Measurements from ENCODE around the gene C14orf119.

The C14orf119 gene

GRCh38 chr14:23062002-23062401 lies 33.3 kb upstream of the C14orf119 start:
- DNase-seq, result no peak

- no peak for DNase-seq
Observed at GRCh38 chr14:23063601-23064000, 31.7 kb upstream of the C14orf119 start.

DNA sequence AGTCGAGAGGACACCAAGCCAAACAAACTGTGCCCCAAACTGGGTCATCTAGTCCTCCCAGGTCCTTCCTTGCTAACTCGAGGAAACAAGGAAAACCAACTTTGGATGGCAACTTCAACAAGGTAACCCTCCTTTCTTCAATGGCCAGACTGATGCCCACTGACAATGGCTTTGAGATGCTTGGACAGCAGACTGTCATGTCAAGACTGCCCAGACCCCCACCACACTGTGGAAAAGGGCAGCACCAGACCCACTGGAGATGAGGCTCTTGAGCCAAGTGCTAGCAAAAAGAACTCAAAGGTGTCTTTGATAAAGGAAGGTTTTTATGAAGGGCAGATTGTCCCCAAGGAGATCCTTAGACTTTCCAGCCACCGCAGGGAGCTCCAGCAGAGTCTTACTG lies 28.9 kb upstream of the C14orf119 start:
- DNase-seq, result no peak

- no peak for DNase-seq
Observed at GRCh38 chr14:23066855-23067744, 28.2 kb upstream of the C14orf119 start.

DNA sequence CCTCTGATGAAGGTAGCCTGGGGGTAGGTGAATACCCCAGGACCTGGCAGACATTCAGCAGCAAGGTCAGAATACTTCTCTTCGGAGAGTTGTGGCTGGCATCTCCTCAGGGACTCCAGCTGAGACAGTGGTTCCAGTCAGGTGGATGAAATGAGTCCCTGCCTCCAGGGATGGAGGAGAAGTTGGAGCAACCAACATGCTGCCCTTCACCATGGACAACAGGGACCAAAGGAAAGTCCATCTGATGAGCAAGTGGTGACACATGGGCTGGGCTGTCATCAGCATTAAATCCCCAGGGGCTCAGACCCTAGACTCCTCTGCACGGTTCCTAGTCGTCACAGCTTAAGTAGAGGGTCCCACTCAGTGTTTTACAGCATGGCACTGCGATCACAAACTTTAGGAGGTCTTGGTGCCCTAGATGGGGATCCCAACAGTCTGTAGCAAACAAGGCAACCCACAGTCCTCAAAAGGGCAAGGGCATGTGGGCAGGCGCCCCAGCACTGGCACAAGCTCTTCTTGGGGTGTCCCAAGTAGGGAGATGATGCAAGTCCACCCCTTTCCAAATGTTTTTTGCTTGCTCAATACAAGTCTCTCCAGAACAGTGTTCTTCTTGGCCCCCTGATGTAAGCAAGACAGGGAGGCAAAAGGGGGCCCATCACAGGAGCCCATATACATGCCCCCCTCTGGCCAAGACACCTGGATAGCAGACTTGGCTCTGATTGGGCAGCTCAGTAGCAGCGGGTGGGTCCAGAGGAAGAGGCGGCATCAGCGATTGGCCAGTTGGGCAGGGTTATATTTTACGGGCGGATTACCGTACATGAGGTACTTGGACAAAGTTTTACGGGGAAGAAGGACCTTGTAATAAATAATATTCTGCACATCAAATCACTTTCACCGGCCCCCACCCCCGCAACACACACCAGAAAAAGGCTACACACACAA lies 27.2 kb upstream of the C14orf119 start:
- no peak for DNase-seq

DNA sequence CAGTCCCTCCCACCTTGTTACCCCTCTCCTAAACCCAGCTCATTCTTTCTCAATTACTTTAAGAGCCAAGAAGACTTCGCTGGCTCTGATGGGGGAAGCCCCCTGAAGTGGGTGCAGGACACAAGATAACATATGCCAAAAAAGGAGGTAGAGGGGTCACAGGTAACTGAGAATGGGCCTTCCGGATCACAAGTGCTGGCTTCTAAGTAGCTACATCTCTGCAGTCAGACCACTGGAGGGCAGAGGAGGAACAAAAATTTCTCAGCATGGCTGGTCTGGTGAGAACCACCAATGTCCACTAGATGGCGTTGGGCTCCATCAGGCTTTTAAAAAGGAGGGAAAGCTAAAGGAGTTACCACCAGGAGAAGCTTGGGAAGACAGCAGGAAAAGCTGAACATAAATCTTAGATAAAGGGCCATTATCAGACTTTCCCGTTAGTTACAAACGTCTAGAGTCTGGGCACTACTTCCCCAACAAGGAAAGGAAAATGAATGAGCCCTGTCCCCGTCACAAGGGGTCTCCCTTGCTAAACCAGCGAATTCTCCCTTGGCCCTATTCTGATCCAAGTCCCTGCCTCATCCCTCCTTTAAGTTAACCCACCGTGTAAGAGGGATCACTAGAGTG lies 26.4 kb upstream of the C14orf119 start:
- DNase-seq, result no peak

DNA sequence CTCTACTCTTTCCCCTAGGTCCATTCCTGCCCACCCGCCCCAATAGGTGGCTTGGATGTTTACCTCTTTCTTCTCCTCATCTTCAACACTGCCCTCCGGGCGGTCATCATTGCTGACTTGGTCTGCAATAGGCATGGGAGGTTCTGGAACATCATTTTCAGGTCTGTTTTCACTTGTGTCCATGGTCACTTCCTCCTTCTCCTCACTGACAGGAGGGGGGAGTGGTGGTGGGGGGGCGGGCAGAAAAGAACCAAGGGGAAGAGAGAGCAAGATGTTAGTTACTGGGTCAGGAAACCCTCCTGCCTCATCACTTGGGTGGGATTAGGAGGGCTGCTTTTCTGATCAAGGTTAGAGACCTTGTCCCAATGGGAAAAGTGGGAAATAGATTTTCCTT lies 25.9 kb upstream of the C14orf119 start:
- no peak for DNase-seq

DNA sequence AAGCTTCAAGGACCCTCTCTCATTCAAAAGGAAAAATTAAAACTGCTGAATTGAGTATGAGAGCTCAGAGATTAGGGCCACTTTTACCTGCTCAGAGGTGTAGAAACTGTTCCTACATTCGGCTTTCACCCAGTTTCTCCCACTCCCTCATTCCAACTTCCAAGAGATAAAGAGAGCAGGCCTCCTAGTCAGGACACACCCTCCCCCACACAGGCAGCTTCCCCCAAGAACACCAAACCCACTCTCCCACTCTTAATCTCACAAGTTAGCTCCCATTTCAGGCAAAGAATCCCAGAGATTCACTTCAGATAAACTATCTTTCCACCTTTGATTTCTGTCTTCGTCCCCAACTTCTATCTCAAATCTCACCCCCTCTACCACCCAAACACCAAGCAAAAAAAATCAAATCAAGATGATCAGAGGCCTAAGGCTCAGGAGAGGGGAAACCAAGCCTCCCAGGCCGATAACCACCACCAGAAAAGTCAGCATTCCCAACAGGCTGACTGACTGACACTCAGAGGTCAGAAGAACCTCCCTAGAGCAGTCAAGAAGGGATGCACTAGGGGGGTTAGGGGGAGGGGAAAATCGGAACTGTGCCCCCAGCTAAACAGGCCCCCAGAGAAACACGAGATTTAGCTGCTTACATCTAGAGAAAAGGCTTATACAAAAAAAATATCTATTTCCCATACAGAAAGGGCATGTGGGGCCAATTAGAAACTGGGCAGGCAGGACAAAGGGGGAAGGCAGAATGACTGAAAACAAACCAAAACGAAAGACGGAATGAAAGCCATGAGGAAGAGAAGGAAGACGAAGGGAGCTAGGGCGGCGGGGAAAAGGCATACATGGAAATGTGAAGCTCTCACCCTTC lies 24.8 kb upstream of the C14orf119 start:
- DNase-seq, result no peak

GRCh38 chr14:23071244-23071920 lies 23.9 kb upstream of the C14orf119 start:
- DNase-seq, result no peak

DNA sequence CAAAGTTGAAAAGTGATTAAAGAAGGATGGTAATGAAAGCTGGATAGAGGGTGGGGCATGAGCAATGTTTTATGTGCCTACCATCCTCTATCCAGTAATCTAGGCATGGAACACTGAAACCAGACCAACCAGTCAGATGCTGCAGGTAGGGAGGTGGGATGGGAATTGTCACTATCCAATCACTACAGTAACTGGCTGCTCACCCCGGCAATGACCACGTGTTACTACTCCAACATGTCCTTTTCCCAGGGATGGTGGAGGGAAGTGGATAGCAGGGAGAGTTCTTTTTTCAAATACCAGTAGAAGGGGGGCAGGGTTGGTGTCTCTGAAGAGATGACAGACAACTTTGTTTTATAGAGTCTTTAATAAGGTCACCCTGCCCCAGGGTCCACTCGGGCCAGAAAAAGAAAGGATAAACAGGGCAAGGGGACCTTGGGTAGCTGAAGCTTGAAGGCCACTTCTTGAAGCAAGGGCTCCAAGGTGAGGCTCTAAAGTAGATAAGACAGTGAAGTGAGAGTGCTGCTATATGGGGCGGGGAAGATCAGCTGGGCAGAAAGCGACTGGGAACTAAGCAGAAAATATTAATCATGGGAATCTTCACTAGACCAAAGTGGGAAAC lies 23.3 kb upstream of the C14orf119 start:
- no peak for DNase-seq

DNA sequence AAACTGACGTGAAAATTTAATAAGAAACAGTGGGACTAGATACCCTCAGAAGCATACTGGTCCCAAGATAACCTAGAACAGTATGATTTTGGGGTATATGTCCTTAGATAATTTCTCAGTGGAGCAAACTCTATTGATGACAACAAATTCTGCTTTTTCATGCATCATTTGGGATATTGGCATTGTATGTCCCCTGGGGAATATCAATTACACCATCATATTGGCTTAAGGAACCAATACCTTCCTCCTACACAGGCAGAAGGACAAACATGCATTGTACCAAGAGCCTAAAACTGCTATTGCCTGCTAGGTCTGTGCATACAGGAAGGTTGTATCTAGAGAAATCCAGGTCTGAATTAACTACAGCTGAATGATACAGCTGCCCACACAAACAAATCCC lies 20.4 kb upstream of the C14orf119 start:
- no peak for DNase-seq

GRCh38 chr14:23076785-23077408 lies 18.4 kb upstream of the C14orf119 start:
- DNase-seq, result no peak

- DNase-seq, result no peak
Observed at GRCh38 chr14:23077962-23078361, 17.3 kb upstream of the C14orf119 start.

- no peak for DNase-seq
Observed at GRCh38 chr14:23078692-23079116, 16.6 kb upstream of the C14orf119 start.

DNA sequence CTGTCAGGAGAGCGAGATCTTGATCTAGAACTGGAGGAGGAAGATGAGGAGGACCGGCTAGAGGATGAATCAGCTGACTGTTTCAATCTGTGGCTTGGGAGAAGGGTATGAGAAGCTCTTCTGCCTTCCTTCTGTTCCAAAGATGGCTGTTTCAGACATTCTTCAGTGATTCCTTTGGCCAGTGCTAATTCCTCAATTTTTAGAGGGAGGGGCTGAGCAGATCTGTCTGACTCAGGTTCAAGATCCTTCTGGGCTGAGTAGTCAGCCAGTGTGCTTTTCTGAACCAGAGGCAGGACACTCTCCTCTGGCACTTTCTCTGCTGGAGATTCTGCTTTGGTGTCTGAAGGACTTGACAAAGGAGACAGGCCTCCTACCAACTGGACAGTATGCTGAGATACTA lies 15.6 kb upstream of the C14orf119 start:
- no peak for DNase-seq

GRCh38 chr14:23080474-23080873 lies 14.8 kb upstream of the C14orf119 start:
- DNase-seq, result no peak

DNA sequence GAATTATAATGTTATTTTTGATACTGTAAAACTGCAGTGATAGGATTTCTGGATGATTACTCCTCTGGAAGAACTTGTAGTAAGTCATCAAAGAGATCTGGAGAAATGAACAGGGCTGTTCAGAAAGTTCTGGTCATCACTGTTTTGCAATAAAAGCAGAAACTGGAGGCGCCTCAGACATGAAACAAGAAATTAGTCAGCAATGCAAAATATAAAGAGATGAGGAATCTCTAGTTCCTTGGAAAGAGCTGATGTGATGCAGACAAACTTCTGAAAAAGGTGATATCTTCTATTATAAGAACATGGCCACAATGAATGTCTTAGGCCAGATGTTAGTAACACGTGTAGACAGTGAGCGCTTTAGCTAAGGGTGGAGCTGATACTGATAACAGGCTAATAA lies 9.8 kb upstream of the C14orf119 start:
- no peak for DNase-seq

GRCh38 chr14:23086565-23086964 lies 8.7 kb upstream of the C14orf119 start:
- no peak for DNase-seq

DNA sequence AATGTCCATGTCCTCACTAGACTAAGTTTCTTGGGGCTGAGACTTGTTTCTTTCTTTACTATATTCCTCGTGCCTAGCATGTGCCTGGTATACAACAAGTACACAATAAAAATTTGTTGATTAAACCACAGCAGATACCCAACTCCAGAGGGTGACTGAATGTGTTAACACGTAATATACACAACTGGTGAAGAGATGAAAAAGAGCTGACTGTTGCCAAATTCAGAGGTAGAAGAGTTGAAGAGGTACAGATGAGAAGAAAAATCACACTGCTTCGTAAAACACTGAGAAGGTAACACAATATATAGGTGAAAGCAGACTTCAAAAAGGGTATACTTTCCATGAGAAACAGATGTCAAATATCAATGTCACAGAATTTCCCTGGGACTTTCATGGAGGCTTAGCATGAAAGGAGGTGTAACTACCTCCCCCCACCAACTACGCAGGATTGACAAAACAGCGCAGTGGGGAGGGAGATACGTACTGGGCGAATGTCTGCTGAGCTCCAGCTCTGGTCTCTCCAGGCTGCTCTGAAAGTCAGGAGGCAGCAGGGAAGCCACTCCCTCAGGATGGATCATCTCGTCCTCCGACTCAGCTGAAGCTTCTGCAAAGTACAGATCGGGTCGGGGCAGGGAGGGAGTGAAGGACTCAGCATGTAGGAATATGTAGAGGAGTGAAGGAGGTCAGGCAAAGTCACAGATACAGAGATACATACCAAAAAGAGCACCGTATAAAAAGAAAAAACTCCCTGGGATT lies 5.6 kb upstream of the C14orf119 start:
- DNase-seq, result no peak

DNA sequence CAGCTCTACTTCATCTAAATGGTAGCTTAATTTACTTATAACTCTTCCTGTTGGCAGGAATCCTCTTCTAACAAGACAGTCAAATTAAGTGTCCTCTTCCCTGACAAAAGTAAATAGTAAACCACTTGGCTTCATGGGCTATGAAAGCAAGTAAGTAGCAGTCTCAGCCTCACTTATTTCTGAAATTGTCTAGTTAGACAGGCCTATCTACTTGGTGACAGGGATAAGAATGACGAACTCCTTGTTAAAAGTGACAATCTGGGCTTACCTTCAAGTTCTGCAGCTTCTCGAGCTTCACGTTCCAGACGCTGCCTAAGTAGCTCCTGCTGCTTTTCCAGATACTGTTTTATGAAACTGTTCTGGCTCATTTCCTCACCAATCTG lies 5.1 kb upstream of the C14orf119 start:
- DNase-seq, result no peak
